GM21390 (cell line): ENCODE measurements around the gene PTPRD.

ENCODE experiments used
- ATAC-seq: cut with Tn5 transposase; IDR thresholded peaks from one replicate; pipeline ENCODE4 v1.9.1; 2021; ENCODE audit not compliant: unreplicated experiment

The PTPRD gene

DNA sequence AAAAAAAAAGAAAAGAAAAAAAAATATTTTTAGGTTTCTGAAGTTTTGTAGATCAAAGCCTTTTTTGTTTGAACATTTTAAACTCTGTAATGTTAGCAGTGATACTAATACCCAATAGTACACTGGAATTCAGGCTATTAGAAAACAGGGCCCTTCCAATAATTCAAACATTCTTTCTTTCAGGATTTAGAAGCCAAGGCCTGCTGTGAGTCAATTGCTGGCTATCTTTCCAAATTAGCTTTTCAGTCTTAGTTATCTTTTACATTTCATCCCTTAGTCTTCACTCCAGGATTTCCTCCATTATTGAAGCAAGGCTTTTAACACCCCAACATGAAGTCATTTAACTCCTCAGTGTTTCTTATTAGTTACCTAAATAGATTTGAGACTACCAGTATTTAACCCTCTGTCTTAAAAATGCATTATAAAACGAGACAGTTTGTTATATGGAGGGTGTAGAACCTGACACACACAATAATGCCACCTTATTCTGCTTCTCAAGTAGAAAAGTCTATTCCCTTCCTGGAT, 1861.3 kb downstream of the PTPRD start:
- ATAC-seq = no peak

DNA sequence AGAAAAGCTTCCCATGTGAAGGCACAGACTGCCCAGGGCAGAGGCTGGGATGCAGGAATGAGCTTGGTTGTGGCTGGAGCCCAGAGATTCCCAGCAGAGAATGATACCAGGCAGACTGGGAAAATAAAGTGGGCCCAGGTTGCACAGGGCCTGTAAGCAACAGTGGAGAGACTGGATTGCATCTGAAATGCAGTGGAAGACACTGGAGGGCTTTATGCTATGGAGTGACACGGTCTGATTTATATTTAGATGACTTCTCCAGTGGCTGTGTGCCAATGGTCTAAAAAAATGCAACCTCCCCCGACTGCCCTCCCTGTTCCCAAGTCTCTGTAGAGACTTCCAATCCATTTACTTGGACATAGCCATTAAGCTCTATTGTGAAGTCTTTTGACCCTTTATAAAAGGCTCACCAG, 1862.2 kb downstream of the PTPRD start:
- no peak for ATAC-seq

DNA sequence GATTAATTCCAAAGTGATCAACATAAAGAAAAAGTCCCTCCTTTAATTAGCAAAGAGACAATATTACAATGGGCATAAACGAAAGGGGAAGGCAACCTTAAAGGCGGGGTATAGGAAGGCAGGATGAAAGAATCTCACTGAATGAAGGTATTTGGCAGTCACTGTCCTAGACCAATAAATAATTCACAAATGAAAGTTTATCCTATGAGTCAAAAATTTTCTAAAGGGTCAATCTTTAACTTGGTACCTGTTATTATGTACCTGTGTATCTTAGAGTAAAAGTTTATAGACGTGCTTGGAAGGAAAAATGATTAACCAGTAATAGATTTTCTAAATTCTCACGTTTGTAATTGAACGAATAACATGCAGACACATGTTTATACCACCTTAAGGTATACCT, 1867.5 kb downstream of the PTPRD start:
- no peak for ATAC-seq

DNA sequence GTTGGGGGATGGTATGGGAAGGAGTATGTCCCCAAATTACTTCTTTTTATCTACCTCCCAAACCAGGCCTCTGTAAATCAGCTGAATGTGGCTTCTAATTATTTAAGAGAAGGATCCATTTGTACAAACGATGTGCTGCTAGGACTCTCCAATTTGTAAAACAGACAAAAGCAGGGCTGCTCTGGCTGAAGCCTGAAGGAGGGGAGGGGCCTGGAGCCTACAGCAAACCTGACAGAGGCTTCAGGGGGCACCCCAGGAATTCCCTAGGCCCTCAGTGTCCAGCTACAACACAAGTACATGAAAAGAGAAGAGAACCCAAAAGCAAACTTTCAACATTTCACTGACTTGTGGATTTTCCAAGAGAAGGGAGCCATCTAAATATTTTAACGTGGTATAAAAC, 1873.9 kb downstream of the PTPRD start:
- ATAC-seq = no peak

DNA sequence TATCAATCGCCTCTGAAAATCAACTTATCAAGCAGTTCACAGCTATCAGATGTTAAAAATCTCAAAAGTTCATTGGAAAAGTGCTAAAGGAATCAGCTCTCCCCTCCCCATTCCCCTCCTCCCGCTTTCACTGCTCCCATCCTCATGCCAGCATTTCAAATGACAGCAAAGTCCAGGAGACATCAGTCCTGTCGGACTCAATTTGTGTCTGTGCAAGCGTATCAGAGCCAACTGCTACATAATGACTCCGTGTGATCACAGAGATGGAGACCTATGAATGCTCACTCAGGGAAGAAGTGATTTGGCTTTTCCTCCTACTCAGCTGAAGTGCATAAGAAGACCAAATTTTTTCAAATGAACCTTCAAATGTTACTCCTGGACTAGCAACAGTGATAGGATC, 1876.0 kb downstream of the PTPRD start:
- no peak for ATAC-seq

DNA sequence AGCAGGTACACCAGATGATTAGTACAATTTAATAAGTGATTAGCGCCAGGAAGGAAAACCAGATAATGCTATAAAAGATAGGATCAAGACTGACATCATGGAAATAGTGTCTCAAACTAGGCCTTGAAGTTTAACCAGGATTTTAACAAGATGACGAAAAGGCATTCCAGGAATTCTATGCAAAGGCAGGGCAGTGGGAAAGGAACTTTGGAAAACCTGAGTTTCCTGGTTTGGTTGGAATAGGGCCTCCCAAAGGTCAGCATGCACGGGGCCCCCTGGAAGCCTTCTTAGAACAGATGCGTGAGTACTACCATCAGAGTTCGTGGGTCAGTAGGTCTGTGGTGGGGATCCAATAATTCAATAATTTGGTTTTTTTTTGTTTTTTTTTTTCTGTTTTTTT, 1878.0 kb downstream of the PTPRD start:
- ATAC-seq = no peak

DNA sequence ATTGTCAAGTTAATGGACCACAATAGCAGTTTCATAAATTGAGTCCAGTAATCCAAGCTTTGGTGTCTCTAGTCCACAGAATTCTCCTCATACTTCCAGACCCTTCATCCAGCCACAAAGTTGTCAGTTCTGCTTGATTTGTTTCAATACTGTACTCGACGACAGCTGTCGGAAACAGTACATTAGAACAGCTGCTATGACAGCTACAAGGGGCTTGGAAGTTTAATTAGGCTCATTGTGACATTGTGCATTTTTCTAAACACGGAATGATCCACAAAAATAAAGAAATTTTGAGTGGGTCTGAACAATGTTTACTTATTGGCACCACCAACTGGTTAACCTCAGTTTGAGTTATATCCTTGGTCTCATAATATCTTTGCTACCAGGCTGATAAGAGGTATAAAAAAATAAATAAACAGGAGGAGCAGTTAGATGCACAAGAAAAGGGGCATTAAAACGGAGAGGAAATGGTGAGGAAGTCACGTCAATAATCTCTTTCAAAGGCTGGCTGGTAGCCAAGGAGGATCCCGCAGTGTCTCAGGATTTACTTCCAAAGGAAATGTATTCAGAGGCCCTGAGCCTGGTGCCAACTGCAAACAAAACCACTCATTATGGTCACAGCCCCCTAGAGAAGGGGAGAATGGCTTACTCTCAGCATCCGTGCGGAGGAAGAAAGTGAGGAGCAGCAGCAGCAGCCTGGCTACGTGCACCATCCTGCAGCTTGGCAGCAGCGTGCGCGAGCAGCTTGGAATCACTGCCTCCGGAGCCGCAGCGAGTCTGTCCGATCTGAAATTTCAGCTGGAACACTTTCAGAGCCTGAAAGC, 1879.5 kb downstream of the PTPRD start:
- ATAC-seq = no peak

DNA sequence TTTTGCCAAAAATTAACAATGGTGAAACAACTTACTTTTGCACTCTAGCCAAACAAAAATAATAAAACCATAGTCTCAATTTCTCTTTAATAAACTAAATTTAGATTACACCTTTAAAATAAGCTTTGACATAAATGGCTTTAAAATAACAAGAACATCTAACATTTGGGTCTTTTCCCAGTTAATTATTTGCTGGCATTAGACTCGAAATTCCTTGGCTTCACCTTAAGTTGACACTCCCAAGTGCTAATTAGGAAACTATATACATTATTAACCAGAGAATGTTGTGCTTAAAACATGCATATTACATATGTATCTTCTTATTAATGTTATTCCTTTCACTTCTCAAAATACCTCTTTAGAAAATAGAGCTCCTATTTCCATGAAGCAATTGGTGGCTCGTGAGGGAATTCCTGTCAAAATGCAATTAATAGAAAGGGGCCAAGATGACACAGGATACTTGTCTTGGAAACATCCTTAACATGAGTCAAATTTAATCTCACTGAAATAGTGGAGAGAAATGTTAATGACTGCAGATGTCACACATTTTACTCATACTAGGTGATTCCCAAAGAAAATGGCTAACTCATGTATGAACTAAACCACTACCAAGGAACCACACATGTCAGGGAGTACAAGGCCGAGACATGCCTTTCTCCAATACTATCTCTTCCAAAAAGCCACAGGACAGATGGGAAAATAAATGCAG, 1880.3 kb downstream of the PTPRD start:
- no peak for ATAC-seq

DNA sequence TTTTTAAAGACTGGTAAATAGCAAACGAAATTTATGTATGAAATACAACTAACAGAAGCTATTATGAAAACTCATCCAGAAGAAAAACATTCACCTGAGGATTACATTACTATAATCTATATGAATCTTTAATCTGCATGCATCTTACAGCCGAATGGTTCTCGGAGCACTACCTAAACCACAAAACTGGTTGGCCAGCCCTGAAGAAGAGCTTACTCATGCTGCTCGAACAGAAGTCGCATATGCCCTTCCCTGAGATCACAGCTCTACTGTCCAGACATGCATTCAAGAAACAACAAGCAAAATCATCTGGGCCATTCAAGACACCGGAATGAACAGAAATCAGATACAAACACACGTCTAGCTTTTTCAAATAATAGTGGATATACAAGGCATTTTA, 1882.2 kb downstream of the PTPRD start:
- no peak for ATAC-seq

DNA sequence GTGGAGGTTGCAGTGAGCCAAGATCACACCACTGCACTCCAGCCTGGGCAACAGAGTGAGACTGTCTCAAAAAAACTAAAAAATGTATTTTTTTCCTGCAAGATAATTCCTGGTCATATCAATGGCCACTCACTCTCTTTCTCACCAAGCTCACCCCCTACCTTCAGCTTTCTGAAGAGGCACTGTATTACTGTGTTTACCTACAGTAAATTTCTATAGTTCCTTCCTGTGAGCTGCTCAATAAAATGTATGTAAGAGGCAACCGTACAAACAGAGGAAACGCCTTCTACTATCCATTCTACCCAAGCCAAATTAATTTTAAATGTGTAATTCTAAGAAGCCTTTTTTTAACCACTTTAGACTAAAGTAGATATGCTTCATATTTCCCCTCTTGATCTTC, 1883.9 kb downstream of the PTPRD start:
- ATAC-seq = no peak

DNA sequence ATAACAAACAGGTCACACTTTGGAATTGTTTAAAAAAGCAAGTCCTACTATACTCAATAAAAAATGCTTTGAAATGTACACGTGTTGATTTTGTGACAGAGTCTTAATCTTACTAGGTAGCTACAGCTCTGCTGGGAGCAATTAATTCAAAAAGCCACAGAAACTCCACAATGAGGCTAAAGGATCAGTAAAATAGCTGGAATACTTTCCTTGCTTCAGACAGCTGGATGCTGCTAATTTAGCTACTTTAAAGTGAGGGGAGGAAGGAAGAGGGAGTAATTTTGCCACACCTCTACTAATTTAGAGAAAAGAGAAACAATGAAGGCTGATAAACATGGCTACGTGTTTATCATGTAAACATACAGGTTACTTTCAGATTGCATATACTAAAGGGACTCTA, 1885.6 kb downstream of the PTPRD start:
- no peak for ATAC-seq

DNA sequence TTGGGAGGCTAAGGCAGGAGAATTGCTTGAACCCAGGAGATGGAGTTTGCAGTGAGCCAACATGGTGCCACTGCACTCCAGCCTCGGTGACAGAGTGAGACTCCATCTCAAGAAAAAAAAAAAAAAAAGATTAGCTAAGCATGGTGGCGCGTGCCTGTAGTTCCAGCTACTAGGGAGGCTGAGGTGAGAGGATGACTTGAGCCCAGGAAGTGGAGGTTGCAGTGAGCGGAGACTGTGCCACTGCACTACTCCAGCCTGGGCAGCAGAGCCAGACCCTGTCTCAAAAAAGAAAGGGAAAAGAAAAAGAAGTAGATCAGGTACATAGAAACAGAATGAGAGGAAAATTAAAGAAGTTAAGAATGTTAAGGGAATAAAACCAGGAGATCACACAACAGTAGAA, 1886.1 kb downstream of the PTPRD start:
- ATAC-seq = no peak

DNA sequence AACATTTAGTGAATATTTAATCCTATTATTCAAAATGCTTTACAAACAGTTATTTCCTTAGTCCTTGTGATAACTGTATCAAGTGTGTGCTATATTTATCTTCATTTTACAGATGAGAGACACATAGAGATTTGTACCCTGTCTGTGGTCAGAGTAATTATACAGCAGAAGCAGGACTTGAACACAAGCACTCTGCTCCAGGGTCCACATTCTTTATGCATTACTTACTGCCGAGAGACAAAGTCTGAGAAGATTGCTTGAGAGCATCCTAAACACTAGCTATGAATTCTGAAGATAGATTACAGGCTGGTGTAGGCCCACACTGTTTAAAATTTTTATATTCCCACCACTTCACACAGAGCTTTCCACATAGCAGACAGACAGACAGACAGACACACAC, 1887.2 kb downstream of the PTPRD start:
- ATAC-seq = no peak

DNA sequence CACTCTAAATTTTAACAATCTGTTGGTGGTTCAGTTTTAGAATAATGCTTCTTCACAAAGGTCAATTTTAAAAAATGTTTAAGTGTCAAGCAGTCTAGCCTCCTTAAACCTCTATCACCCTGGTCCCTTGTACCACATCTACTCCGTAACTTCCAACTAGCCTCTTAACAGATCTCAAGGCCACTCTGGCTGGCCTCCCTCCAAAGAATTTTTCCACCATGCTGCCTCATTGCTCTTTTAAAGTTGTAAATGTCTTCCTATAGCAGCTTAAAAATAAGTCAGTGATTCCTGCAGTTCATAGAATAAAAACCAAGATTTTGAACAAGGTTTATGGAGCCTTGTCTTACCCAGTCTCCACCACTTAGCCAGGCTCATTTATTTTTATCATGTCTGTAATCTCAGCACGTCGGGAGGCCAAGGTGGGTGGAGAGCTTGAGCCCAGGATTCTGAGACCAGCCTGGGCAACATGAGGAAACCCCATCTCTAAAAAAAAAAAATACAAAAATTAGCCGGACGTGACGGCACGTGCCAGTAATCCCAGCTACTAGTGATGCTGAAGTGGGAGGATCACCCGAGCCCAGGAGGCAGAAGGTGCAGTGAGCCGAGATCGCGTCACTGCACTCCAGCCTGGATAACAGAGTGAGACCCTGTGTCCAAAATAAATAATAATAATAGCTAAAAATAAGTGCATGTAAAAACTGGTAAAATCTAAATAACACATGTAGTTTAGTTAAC, 1888.4 kb downstream of the PTPRD start:
- ATAC-seq = no peak

DNA sequence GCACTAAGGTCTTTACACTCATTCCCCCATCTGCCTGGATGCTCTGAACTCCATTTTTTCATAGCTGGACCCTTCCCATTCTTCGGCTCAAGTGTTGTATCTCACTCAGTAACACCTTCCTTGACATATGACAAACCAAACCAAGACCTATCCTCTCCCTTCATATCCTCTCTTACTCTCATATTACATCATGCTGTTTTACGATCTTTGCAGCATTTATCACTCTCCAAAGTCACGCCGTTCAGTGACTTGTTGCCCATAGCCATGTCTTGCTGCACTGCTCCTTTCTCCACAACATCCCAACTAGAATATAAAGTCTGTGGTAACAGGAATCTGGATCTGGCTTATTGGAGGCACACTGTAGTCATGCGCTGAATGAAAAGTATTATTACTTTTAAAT, 1889.6 kb downstream of the PTPRD start:
- ATAC-seq = no peak

DNA sequence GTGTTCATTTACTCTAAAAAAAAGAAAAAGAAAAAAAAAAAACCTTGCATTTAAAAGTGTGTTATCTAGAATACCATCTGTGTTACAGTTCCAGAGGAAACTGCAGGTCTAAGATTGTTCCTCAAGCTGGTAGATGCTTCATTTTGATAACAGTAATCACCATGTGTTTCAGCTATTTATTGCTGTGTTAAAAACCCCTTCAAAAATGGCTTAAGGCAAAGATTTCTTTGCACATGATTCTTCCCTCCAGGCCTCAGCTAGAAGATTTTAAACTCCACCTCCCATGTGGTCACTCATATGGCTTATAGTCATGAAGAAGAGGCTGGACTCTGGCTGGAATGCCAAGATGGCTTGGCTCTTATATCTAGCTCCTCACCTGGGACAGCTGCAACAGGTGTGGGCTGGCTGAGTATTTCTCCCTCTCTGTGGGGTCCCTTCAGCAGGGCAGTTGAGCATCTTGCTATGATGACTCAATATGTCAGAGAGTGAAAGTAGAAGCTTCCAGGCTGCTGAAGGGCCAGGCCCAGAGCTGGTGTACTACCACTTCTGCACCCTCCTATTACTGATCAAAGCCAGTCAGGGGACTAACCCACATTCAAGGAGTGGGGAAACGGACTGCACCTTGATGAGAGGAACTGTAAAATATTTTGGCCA, 1892.8 kb downstream of the PTPRD start:
- no peak for ATAC-seq

DNA sequence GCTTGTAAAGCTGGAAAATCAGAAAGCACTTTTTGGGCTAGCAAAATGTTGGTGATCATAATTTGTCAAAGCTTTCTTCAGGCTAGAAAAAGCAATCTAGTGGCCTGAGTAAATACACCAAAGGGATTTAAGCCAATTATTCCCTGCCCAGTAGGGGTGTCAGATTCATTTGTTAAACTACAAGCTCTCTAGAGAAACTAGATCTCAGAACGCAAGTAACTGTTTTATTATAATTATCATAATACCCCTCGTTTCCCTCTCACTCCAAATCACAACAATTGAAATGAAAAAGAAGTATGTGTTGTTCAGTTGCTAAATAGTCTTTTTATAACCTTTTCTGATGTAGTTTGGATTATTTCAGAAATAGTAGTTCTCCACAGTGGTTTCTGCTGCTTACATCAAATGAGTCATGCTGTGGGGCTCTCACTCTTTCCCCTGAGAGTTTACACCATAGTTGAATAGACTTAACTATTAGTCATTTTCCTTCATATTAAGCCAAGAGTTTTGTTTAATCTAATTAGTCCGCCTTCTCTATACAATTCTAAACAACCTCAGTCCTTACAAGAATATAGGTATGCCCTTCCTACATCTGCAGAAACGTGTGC, 1894.6 kb downstream of the PTPRD start:
- ATAC-seq = no peak

DNA sequence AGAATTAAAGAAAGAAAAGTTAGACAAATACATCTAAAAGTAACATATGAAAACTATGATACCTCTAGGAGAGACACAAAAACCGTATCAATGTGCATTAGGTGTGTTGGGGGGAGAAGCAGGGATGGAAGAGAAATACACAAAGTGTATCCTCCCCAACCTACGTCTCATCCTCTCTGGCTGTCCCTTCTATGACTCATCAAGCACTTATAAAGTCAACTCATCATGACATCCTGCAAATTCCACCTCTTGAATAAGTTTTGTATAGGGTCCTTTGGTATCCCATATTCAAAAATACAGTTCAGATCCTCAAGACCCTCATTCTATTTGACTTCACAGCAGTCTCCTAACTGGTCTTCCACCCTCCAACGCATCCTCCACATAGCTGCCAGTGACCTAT, 1895.7 kb downstream of the PTPRD start:
- no peak for ATAC-seq

DNA sequence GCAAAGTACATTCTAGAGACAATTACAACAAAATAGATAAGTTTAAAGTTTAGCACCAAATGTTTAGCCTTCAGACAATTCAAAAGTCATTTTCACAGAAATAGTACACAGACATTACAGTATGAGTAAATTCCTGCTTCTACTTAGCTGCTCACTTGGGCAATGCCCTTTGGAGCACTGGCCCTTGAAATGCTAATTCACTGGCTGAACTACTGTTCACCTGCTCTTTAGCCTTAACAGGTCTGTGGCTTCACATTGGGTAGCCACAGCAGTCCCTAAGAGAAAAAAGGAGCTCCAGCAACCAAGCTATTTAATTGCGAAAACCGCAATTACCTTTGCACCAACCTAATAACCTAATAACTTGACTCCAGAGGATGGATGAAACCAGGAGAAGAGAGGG, 1897.0 kb downstream of the PTPRD start:
- no peak for ATAC-seq

DNA sequence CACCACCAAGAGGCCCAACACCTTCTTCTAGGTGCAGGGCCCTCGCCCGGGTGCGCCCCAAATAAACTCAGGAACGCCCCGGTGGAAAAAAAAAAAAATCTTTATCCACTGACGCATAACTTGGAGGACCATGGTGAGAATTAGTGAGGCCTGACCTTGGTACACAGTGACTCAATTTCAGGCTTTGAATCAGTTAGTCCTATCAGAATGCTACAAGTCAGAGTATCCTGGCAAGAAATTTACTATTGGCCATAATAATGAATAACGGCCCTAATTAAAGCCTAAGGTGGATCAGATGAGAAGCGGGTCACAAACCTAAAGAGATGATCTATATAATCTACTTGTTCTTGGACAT, 1899.0 kb downstream of the PTPRD start:
- ATAC-seq = no peak
